ENCODE measurements around the gene PORCN.

- TF ChIP-seq CTCF (IDR thresholded peaks at IDR 0.05 in 8 of 11, conservative IDR thresholded peaks at IDR 0.05 in 3 of 11): no peak
- TF ChIP-seq POLR2A (IDR thresholded peaks at IDR 0.05): no peak
- no peak for TF ChIP-seq POLR2AphosphoS5 (IDR thresholded peaks at IDR 0.05)
Measured at GRCh38 chrX:48538641-48539344, 30.0 kb downstream of the PORCN start.
